Spinal cord (tissue), 10 donors: Measurements from ENCODE around the gene NEDD4L. TPM values are rescaled to one million over a fixed set of nuclear protein-coding genes. Genes with fewer than 3 reads are reported as not detected.
"Not testable (repeated sequence)": the region's sequence is repeated elsewhere in the genome, so short reads cannot be mapped to it uniquely, and the experiment has no call there.

Experiments used
- DNase-seq, 6 donors: peaks; one replicate each; pipeline versions ENCODE4 v3.0.0 to v3.0.0-alpha.2; 2013 to 2015; ENCODE audit warnings: low spot score in 6 of 6, low read depth in 4 of 6
- H3K27ac ChIP-seq: one replicate; pipeline ENCODE4 v1.5.1; 2013; ENCODE audit warnings: low read depth, low read length, control low read depth
- H3K27me3 ChIP-seq: one replicate; pipeline ENCODE4 v1.6.1; 2013; ENCODE audit warnings: low read length; ENCODE audit not compliant: control insufficient read depth, insufficient read depth
- H3K36me3 ChIP-seq: one replicate; pipeline ENCODE4 v1.6.1; 2013; ENCODE audit warnings: low read length; ENCODE audit not compliant: control insufficient read depth, insufficient read depth
- H3K4me1 ChIP-seq: one replicate; pipeline ENCODE4 v1.6.1; 2013; ENCODE audit warnings: low read length; ENCODE audit not compliant: control insufficient read depth, insufficient read depth
- H3K4me3 ChIP-seq: one replicate; pipeline ENCODE4 v1.5.1; 2013; ENCODE audit warnings: low read depth, low read length, control low read depth
- H3K9me3 ChIP-seq: one replicate; pipeline ENCODE4 v1.6.1; 2013; ENCODE audit warnings: low read length; ENCODE audit not compliant: control insufficient read depth, insufficient read depth
- WGBS: methylation state at CpG from one replicate; pipeline ENCODE4 v1.1.5; 2013; ENCODE audit warnings: missing lambda C conversion rate; ENCODE audit not compliant: insufficient coverage; 5-methylcytosine and 5-hydroxymethylcytosine counted together
- polyA plus RNA-seq, 2 donors: library from polyadenylated mRNA; unstranded; fragments of 120-200 nt; gene quantifications; one replicate each; pipeline ENCODE4 v1.2.1, GENCODE V29; 2013; ENCODE audit not compliant: insufficient read length in 2 of 2
- total RNA-seq, 2 donors: library from RNA; depleted of rRNA in 1 of 2; stranded (reverse); fragments of 120-200 nt in 1 of 2; fragments of >200 nt in 1 of 2; gene quantifications; one replicate each; pipeline versions ENCODE4 v1.2.3 to v1.2.4, GENCODE V29; 2013 to 2014
- donor health status: healthy.

The NEDD4L gene
- total and polyA plus RNA-seq, 4 donors, result 33.8 to 51.7 (median 49.7) TPM

- H3K36me3 ChIP-seq, result peaks cover 46% of the 10 kb centered on the region
- no peak overlapping the region for H3K27ac ChIP-seq
- no peaks in the 10 kb centered on the region for H3K27me3 ChIP-seq
- H3K4me3 ChIP-seq, result no peak overlapping the region
- 87% methylated on average over 8 of the region's 8 CpGs for WGBS
- peaks cover 24% of the 10 kb centered on the region for H3K4me1 ChIP-seq
- DNase-seq, result no peak
- no peaks in the 10 kb centered on the region for H3K9me3 ChIP-seq
Measured at GRCh38 chr18:58375051-58375450, 331.0 kb downstream of the NEDD4L start.

GRCh38 chr18:58378411-58379379 lies 334.7 kb downstream of the NEDD4L start:
- Histone ChIP-seq H3K36me3 (peaks cover 42% of the 10 kb centered on the region), H3K9me3 (no peaks in the 10 kb centered on the region), H3K27me3 (no peaks in the 10 kb centered on the region), H3K4me3 (no peak overlapping the region), H3K27ac (no peak overlapping the region), H3K4me1 (peaks cover 26% of the 10 kb centered on the region)
- WGBS, result 80% methylated on average over 24 of the region's 28 CpGs
- DNase-seq, result peak in 1 of 6 donors; percentile 38

GRCh38 chr18:58379443-58379842 lies 335.4 kb downstream of the NEDD4L start:
- Histone ChIP-seq H3K27me3 (no peaks in the 10 kb centered on the region), H3K27ac (no peak overlapping the region), H3K9me3 (no peaks in the 10 kb centered on the region), H3K36me3 (peaks cover 38% of the 10 kb centered on the region), H3K4me1 (peaks cover 24% of the 10 kb centered on the region), H3K4me3 (no peak overlapping the region)
- no peak for DNase-seq
- WGBS, result 74% methylated on average over 14 of the region's 15 CpGs

- WGBS, result 89% methylated on average over 3 of the region's 4 CpGs
- not testable (repeated sequence) for H3K4me3 ChIP-seq, DNase-seq, H3K27me3 ChIP-seq, H3K27ac ChIP-seq, H3K9me3 ChIP-seq
- peaks cover 32% of the 10 kb centered on the region for H3K36me3 ChIP-seq
- peaks cover 19% of the 10 kb centered on the region for H3K4me1 ChIP-seq
Measured at GRCh38 chr18:58380113-58380512, 336.1 kb downstream of the NEDD4L start.

- no peaks in the 10 kb centered on the region for H3K9me3 ChIP-seq
- H3K4me1 ChIP-seq, result peaks cover 19% of the 10 kb centered on the region
- H3K27ac ChIP-seq, result no peak overlapping the region
- H3K27me3 ChIP-seq, result no peaks in the 10 kb centered on the region
- WGBS, result 89% methylated on average over 8 of the region's 12 CpGs
- no peak for DNase-seq
- no peak overlapping the region for H3K4me3 ChIP-seq
- H3K36me3 ChIP-seq, result peaks cover 35% of the 10 kb centered on the region
Measured at GRCh38 chr18:58381676-58382411, 337.8 kb downstream of the NEDD4L start.

- WGBS, result no CpG with 5 or more reads among the region's 2 CpGs
- no peak overlapping the region for H3K27ac ChIP-seq
Measured at GRCh38 chr18:58382446-58382845, 338.4 kb downstream of the NEDD4L start.

GRCh38 chr18:58385472-58385871 lies 341.4 kb downstream of the NEDD4L start:
- Histone ChIP-seq H3K9me3 (no peaks in the 10 kb centered on the region), H3K4me3 (no peak overlapping the region), H3K27ac (no peak overlapping the region), H3K36me3 (peaks cover 36% of the 10 kb centered on the region), H3K27me3 (no peaks in the 10 kb centered on the region), H3K4me1 (peaks cover 3% of the 10 kb centered on the region)
- no peak for DNase-seq
- 96% methylated on average over 13 of the region's 13 CpGs for WGBS

More at GRCh38 chr18:58382446-58382845, 338.4 kb downstream of the NEDD4L start:
- H3K4me3 ChIP-seq, result no peak overlapping the region
- H3K9me3 ChIP-seq, result no peaks in the 10 kb centered on the region
- H3K36me3 ChIP-seq, result peaks cover 36% of the 10 kb centered on the region
- DNase-seq, result no peak
- H3K27me3 ChIP-seq, result no peaks in the 10 kb centered on the region
- H3K4me1 ChIP-seq, result peaks cover 19% of the 10 kb centered on the region

GRCh38 chr18:58386780-58387179 lies 342.8 kb downstream of the NEDD4L start:
- Histone ChIP-seq H3K27me3 (no peaks in the 10 kb centered on the region), H3K27ac (no peak overlapping the region), H3K9me3 (no peaks in the 10 kb centered on the region), H3K36me3 (peaks cover 31% of the 10 kb centered on the region), H3K4me1 (peaks cover 7% of the 10 kb centered on the region), H3K4me3 (no peak overlapping the region)
- DNase-seq, result no peak
- 94% methylated on average over 14 of the region's 14 CpGs for WGBS

GRCh38 chr18:58387716-58388115 lies 343.7 kb downstream of the NEDD4L start:
- H3K9me3 ChIP-seq, result no peaks in the 10 kb centered on the region
- H3K27me3 ChIP-seq, result no peaks in the 10 kb centered on the region
- H3K4me3 ChIP-seq, result no peak overlapping the region
- H3K27ac ChIP-seq, result no peak overlapping the region
- WGBS, result 100% methylated on average over 4 of the region's 5 CpGs
- H3K36me3 ChIP-seq, result peaks cover 31% of the 10 kb centered on the region
- H3K4me1 ChIP-seq, result peaks cover 13% of the 10 kb centered on the region
- no peak for DNase-seq
